GM06990 (cell line): ENCODE results near the gene MYOM3.

Experiments used
- DNase-seq: peaks from one replicate; pipeline ENCODE4 v3.0.0-alpha.2; 2011; ENCODE audit not compliant: insufficient read length; ENCODE audit errors: extremely low read depth
- H3K27me3 ChIP-seq: replicated peaks from 2 replicates; pipeline ENCODE4 v1.6.0; 2011; ENCODE audit warnings: low read length; ENCODE audit not compliant: control insufficient read depth, insufficient read depth
- H3K36me3 ChIP-seq: 2 replicates; pipeline ENCODE4 v1.5.1; 2011; ENCODE audit warnings: low read length; ENCODE audit not compliant: control insufficient read depth, insufficient read depth
- H3K4me3 ChIP-seq: replicated peaks from 2 replicates; pipeline ENCODE4 v1.5.1; 2011; ENCODE audit warnings: low read depth, mild to moderate bottlenecking, control low read depth, low read length
- CTCF ChIP-seq: IDR thresholded peaks from 2 replicates; pipeline ENCODE4 v1.5.1; 2011; ENCODE audit warnings: low read length, control low read depth, mild to moderate bottlenecking, inconsistent platforms; ENCODE audit not compliant: insufficient read depth, poor library complexity, severe bottlenecking

Gene MYOM3

GRCh38 chr1:24117722-24118409, 5.9 kb upstream of the MYOM3 start:
- H3K4me3 ChIP-seq = no peak overlapping the region
- no peaks in the 10 kb centered on the region for H3K36me3 ChIP-seq
- no peaks in the 10 kb centered on the region; the same call in 1 of the 2 replicates for H3K27me3 ChIP-seq
- no peak for TF ChIP-seq CTCF
- no peak for DNase-seq

- no peaks in the 10 kb centered on the region; the same call in 1 of the 2 replicates for H3K27me3 ChIP-seq
- no peaks in the 10 kb centered on the region for H3K36me3 ChIP-seq
- H3K4me3 ChIP-seq = no peak overlapping the region
- no peak for DNase-seq
- no peak for TF ChIP-seq CTCF
These were observed 5.2 kb upstream of the MYOM3 start for GRCh38 chr1:24117132-24117531.

GRCh38 chr1:24114753-24115152, 2.8 kb upstream of the MYOM3 start:
- no peaks in the 10 kb centered on the region for H3K36me3 ChIP-seq
- no peak for DNase-seq
- no peaks in the 10 kb centered on the region; the same call in 1 of the 2 replicates for H3K27me3 ChIP-seq
- no peak overlapping the region for H3K4me3 ChIP-seq
- no peak for TF ChIP-seq CTCF

- TF ChIP-seq CTCF = no peak
- H3K36me3 ChIP-seq = no peaks in the 10 kb centered on the region
- H3K27me3 ChIP-seq = no peaks in the 10 kb centered on the region; the same call in 1 of the 2 replicates
- H3K4me3 ChIP-seq = no peak overlapping the region
- no peak for DNase-seq
These were observed 1.7 kb upstream of the MYOM3 start for GRCh38 chr1:24113641-24114033.

GRCh38 chr1:24111262-24111995, 506 bp downstream of the MYOM3 start:
- no peak for DNase-seq
- no peak overlapping the region for H3K4me3 ChIP-seq

More at GRCh38 chr1:24111262-24111995, 506 bp downstream of the MYOM3 start:
- TF ChIP-seq CTCF = no peak
- H3K36me3 ChIP-seq = no peaks in the 10 kb centered on the region
- no peaks in the 10 kb centered on the region; the same call in 1 of the 2 replicates for H3K27me3 ChIP-seq
